Activated naive CD8-positive, alpha-beta T cell treated with anti-CD3 and anti-CD28 coated beads for 36 hours (primary cell): Measurements from ENCODE around the gene ACD. TPM values are rescaled to one million over a fixed set of nuclear protein-coding genes. Genes with fewer than 3 reads are reported as not detected.
A peak's percentile ranks its signal among the peaks of the same experiment; 100 is the strongest.

Source experiments
- DNase-seq: peaks from one replicate; pipeline ENCODE4 v3.0.0; 2021
- H3K27ac Mint-ChIP-seq: one replicate; pipeline ENCODE4 v1.8.0; 2022; ENCODE audit warnings: mild to moderate bottlenecking, moderate library complexity, mixed read lengths
- H3K27me3 Mint-ChIP-seq: one replicate; pipeline ENCODE4 v1.8.0; 2022; ENCODE audit warnings: mild to moderate bottlenecking, mixed read lengths
- H3K36me3 Mint-ChIP-seq: one replicate; pipeline ENCODE4 v1.8.0; 2021; ENCODE audit warnings: mild to moderate bottlenecking, mixed read lengths
- H3K4me1 Mint-ChIP-seq: one replicate; pipeline ENCODE4 v1.8.0; 2021; ENCODE audit warnings: mixed read lengths
- H3K4me3 Mint-ChIP-seq: one replicate; pipeline ENCODE4 v1.8.0; 2022; ENCODE audit warnings: mild to moderate bottlenecking, moderate library complexity, mixed read lengths
- H3K9me3 Mint-ChIP-seq: one replicate; pipeline ENCODE4 v1.8.0; 2022; ENCODE audit warnings: mixed read lengths
- total RNA-seq, 2 experiments: library from RNA; stranded (reverse); gene quantifications; one replicate each; pipeline ENCODE4 v1.2.3, GENCODE V29; 2021

ACD gene
- total RNA-seq, 2 experiments from 2014 or later = 48.0 to 50.3 TPM

DNA sequence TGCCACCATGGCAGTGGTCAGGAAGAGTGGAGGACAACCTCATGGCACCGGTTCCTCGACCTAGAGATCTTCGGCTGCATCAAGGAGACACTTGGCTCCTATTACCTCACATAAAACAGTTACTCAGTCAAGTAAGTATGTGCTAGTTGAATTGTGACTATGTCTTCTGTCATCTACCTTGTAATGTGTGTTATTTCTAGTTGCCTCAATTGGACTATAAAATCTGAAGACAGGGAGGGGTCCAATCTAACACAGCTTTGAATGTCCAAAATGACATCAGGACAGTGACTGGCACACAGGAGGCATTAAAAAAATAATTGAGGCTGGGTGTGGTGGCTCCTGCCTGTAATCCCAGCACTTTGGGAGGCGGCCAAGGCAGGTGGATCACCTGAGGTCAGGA is 23.7 kb upstream of the ACD start:
- Mint-ChIP-seq H3K27me3 (no peaks in the 10 kb centered on the region), H3K9me3 (no peaks in the 10 kb centered on the region), H3K27ac (no peak overlapping the region), H3K4me1 (no peaks in the 10 kb centered on the region), H3K4me3 (no peak overlapping the region), H3K36me3 (peaks cover 5% of the 10 kb centered on the region)
- no peak for DNase-seq

DNA sequence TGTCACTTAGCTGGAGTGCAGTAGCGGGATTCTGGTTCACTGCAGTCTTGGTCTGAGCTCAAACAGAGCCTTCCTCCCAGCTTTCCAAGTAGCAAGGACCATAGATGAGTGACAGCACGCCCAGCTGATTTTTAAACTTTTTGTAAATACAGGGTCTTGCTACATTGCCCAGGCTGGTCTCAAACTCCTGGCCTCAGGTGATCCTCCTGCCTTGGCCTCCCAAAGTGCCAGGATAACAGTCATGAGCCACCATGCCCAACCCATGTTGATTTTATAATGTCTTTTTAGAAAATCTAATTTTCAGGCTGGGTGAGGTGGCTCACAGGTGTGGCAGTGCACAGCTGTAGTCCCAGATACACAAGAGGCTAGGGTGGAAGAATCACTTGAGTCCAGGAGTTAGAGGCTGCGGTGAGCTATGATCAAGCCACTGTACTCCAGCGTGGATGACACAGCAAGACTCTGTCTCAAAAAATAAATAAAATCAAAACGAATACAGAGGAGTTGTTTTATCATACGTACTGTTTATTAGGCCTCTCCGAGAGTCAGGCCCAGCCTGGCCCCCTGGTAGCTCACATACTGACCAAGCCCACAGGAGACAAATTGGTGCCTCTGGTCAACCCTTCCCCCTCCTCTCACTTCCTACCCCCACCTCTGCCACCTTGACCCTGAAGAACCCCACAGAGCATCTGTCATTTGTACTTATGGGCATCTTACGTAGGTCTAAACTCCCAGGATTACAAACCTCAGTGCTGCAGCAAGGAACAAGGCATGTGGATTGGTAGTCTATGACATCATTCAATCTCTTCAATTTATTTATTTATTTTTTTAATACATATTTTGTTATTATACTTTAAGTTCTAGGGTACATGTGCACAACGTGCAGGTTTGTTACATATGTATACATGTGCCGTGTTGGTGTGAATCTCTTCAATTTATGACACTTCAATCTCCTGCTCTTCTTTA is 20.2 kb upstream of the ACD start:
- Mint-ChIP-seq H3K36me3 (peaks cover 5% of the 10 kb centered on the region), H3K27ac (no peak overlapping the region), H3K4me3 (no peak overlapping the region), H3K4me1 (no peaks in the 10 kb centered on the region), H3K27me3 (no peaks in the 10 kb centered on the region), H3K9me3 (no peaks in the 10 kb centered on the region)
- DNase-seq = no peak

- Mint-ChIP-seq H3K4me1 (peaks cover 5% of the 10 kb centered on the region), H3K27ac (no peak overlapping the region), H3K9me3 (no peaks in the 10 kb centered on the region), H3K4me3 (no peak overlapping the region), H3K36me3 (no peaks in the 10 kb centered on the region), H3K27me3 (no peaks in the 10 kb centered on the region)
- DNase-seq = no peak
Observed at GRCh38 chr16:67678354-67679023, 18.4 kb upstream of the ACD start.

DNA sequence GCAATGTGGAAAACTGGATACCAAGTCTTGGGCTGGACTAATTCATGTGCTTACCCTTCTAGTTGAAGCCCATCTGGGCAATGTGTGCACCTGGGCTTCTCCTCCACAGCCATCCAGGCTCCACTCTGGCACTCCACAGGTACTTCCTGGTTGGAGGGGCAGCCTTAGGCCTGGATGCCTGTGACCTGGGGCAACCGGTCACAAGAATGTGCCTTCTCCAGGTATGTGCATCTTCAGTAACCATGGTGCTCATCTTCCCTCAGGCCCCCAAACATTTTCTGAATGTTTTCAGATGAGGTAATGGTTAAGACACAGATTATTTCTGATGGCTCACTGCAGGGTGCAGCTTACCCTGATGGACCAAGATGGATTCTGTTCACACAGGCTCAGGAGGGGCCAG is 17.7 kb upstream of the ACD start:
- Mint-ChIP-seq H3K4me3 (no peak overlapping the region), H3K36me3 (no peaks in the 10 kb centered on the region), H3K27ac (no peak overlapping the region), H3K4me1 (peaks cover 5% of the 10 kb centered on the region), H3K27me3 (no peaks in the 10 kb centered on the region), H3K9me3 (no peaks in the 10 kb centered on the region)
- DNase-seq = no peak

GRCh38 chr16:67676939-67677338 is 16.9 kb upstream of the ACD start:
- H3K4me1 Mint-ChIP-seq = peaks cover 5% of the 10 kb centered on the region
- H3K36me3 Mint-ChIP-seq = no peaks in the 10 kb centered on the region
- H3K27ac Mint-ChIP-seq = no peak overlapping the region
- no peaks in the 10 kb centered on the region for H3K9me3 Mint-ChIP-seq
- no peak overlapping the region for H3K4me3 Mint-ChIP-seq
- H3K27me3 Mint-ChIP-seq = no peaks in the 10 kb centered on the region
- no peak for DNase-seq

- Mint-ChIP-seq H3K9me3 (no peaks in the 10 kb centered on the region), H3K4me1 (peaks cover 5% of the 10 kb centered on the region), H3K27ac (no peak overlapping the region), H3K36me3 (no peaks in the 10 kb centered on the region), H3K4me3 (no peak overlapping the region), H3K27me3 (no peaks in the 10 kb centered on the region)
- no peak for DNase-seq
Observed at GRCh38 chr16:67676516-67676915, 16.5 kb upstream of the ACD start.

DNA sequence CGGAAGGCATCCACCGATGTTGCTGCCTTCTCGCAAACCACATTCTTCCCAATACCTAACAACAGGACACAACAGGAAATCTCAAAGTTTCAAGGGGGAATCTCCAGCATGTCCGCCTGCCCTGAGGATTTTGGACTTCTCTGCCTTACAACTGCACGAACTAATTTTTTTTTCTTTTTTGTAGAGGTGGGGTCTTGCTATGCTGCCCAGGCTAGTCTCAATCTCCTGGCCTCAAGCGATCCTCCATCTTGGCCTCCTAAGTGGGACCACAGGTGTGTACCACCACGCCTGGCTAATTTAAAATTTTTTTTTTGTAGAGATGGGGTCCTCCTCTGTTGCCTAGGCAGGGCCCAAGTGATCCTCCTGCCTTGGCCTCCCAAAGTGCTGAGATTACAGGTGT is 15.9 kb upstream of the ACD start:
- H3K9me3 Mint-ChIP-seq = no peaks in the 10 kb centered on the region
- no peaks in the 10 kb centered on the region for H3K36me3 Mint-ChIP-seq

DNA sequence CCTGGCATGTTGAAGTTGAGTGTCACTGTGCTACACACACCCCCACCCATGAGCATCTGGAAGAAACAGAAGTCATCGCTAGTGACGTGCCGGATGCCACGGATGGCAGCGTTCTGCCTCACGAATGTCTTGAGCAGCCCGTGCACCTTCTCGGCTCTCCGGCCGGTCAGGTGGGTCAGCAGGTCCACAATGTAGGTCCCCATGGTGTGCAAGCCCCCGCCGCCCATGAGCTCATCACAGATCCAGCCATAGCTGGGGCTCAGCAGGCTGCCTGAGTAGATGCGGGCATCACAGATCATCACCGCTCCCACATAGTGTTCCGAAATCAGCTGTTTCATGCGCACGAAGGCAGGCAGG is 15.5 kb upstream of the ACD start:
- H3K36me3 Mint-ChIP-seq = no peaks in the 10 kb centered on the region
- DNase-seq = no peak
- H3K9me3 Mint-ChIP-seq = no peaks in the 10 kb centered on the region
- no peaks in the 10 kb centered on the region for H3K27me3 Mint-ChIP-seq
- no peak overlapping the region for H3K4me3 Mint-ChIP-seq
- H3K4me1 Mint-ChIP-seq = peaks cover 5% of the 10 kb centered on the region
- no peak overlapping the region for H3K27ac Mint-ChIP-seq

More for the DNA sequence above, 15.9 kb upstream of the ACD start:
- Mint-ChIP-seq H3K4me3 (no peak overlapping the region), H3K4me1 (peaks cover 5% of the 10 kb centered on the region), H3K27ac (no peak overlapping the region), H3K27me3 (no peaks in the 10 kb centered on the region)
- DNase-seq = no peak

DNA sequence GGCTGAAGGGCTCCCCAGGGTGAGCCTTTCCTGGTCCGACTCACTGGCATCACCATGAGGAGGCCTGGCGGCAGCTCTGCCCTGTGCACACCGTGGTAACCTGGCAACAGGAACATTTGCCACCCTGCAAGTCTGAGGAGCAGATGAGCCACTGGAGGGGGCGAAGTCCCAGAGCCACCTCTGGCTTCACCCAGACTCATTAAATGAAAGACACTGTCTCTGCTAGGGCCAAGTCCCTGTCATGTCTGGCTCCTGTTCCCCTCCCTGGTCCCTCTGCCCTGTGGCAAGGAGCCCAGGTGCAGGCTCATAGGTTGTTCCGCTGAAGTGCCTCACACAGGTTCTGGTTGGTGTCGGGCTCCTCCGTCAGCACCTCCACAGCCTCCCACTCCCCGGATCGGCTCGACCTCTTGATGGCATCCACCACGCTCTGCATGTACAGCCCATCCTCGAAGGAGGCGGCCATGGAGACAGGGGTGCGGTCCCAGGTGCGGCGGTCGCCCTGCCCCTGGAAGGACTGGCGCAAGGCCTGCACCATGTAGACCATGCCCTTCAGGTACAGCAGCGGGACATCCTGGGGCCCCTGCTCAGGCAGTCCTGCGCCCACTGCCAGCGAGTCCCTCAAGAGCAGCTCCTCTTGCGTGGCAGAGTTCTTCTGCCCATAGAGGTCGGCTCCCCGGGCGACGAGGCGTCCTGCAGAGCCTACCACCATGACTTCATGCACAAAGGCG is 15.0 kb upstream of the ACD start:
- no peak for DNase-seq
- Mint-ChIP-seq H3K36me3 (no peaks in the 10 kb centered on the region), H3K27ac (no peak overlapping the region), H3K27me3 (no peaks in the 10 kb centered on the region), H3K4me1 (peaks cover 5% of the 10 kb centered on the region), H3K4me3 (no peak overlapping the region), H3K9me3 (no peaks in the 10 kb centered on the region)

- Mint-ChIP-seq H3K4me3 (no peak overlapping the region), H3K27ac (no peak overlapping the region), H3K9me3 (no peaks in the 10 kb centered on the region), H3K36me3 (no peaks in the 10 kb centered on the region), H3K4me1 (peaks cover 5% of the 10 kb centered on the region), H3K27me3 (no peaks in the 10 kb centered on the region)
- DNase-seq = no peak
Observed at GRCh38 chr16:67673712-67674580, 13.9 kb upstream of the ACD start.

- Mint-ChIP-seq H3K36me3 (no peaks in the 10 kb centered on the region), H3K9me3 (no peaks in the 10 kb centered on the region), H3K4me1 (peaks cover 6% of the 10 kb centered on the region), H3K4me3 (no peak overlapping the region), H3K27me3 (no peaks in the 10 kb centered on the region), H3K27ac (no peak overlapping the region)
- DNase-seq = peak; percentile 48
Observed at GRCh38 chr16:67672739-67673662, 12.9 kb upstream of the ACD start.

DNA sequence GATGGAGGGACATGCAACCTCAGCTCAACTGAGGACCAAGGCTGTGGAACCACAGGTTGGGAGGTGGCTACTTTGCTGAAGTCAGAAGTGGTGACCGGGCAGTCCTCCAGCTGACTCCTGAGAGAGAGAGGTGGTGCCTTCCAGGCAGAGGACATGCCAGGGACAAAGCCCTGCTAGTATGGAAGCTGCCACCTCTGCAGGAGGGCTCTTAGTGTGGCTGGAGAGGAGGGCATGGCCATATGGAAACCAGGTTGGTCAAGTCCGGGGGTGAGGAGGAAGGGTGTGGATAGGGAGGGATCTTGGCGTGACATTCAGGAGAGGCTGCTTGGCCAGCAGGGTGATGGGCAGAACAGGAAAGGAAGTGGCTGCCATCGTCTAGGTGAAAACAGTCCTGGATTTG is 12.2 kb upstream of the ACD start:
- no peaks in the 10 kb centered on the region for H3K9me3 Mint-ChIP-seq
- no peak overlapping the region for H3K4me3 Mint-ChIP-seq
- H3K27ac Mint-ChIP-seq = no peak overlapping the region
- H3K4me1 Mint-ChIP-seq = peaks cover 9% of the 10 kb centered on the region
- H3K27me3 Mint-ChIP-seq = no peaks in the 10 kb centered on the region
- no peak for DNase-seq
- no peaks in the 10 kb centered on the region for H3K36me3 Mint-ChIP-seq

DNA sequence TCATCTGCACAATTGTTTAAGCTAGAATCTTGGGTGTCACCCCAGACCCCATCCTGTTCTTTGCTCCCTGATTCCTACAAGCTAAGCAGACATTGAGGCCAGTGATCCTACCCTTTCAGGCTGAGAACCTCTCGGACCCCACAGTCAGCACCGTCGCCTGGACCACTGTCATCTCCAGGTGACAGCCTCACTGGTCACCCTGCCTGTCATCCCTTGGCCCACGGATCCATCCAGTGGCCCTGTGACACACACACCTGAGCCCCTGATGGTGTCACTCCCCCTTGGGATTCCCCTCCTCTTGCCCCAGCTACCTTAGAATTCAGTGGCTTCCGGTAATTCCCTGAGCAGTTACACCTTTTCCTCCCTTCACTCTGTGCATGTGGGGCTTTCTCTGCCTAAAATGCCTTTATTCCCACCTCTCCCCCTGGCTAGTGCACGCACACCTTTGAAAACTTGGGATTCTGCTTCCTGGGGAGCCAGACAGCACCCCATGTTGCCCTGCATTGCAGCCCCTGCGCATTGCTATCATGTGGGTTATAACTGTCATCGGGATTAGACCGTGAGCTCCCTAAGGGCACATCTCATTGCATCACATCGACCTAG is 9.5 kb upstream of the ACD start:
- H3K4me3 Mint-ChIP-seq = no peak overlapping the region
- no peak overlapping the region for H3K27ac Mint-ChIP-seq
- H3K36me3 Mint-ChIP-seq = no peaks in the 10 kb centered on the region
- H3K27me3 Mint-ChIP-seq = no peaks in the 10 kb centered on the region
- no peak for DNase-seq
- H3K4me1 Mint-ChIP-seq = peaks cover 17% of the 10 kb centered on the region
- H3K9me3 Mint-ChIP-seq = no peaks in the 10 kb centered on the region
